IPS DF 4.7 (cell line): ENCODE data around the gene IL4I1.

Experiments
- DNase-seq: peaks from one replicate; pipeline ENCODE4 v3.0.0-alpha.2; 2013; ENCODE audit warnings: low spot score; ENCODE audit errors: extremely low read depth

IL4I1 gene

GRCh38 chr19:49879243-49879963 lies 17.3 kb downstream of the IL4I1 start:
- no peak for DNase-seq

- DNase-seq = no peak
Measured at GRCh38 chr19:49878744-49879070, 18.0 kb downstream of the IL4I1 start.

DNA sequence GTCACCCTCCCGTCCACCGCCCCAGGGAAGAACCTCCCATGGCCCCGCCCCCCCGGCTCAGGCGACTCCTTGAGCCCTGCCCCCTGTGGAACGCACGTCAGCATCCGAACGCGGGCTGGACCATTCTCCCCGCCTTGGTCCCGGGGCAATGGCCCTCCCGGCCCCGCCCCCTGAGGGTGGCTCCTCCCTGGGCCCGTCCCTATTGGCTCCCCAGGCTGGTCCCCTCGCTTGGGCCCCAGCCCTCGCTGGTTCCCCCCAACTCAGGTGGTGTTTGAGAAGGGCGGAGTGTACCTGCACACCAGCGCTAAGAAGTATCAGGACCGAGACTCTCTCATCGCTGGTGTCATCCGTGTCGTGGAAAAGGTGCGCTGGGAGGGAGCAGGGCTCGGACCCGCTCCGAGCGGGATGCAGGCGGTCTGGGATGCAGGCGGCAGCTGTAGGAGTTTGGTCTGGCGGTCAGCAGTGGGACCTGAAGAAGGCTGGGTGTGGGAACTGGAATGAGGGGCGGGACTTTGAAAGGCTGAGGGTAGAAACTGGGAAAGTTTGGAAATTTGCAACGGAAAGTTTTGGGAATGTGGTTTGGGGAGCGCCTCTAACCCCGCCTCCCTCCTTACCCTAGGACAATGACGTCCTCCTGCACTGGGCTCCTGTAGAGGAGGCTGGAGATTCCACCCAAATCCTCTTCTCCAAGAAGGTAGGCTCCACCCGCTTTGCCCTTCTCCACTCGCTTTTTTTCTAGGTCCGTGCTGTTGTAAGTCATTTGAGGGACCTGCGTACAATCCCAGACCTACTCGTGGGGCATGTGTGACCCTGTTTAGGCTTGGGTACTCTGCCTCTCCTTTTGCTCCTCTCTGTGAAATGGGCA lies 18.6 kb downstream of the IL4I1 start:
- DNase-seq = no peak

- peak; percentile 100 for DNase-seq
Measured at GRCh38 chr19:49877020-49877878, 19.4 kb downstream of the IL4I1 start, which contains the start of the genes AKT1S1 and TBC1D17. AKT1S1 (minus strand) TSS chr19:49877355; CDS start chr19:49873295, 4,060 bp downstream. TBC1D17 (plus strand) TSS chr19:49877702; CDS start chr19:49877724, 22 bp downstream.

- no peak for DNase-seq
Measured at GRCh38 chr19:49876422-49877019, 20.2 kb downstream of the IL4I1 start.

- no peak for DNase-seq
Measured at GRCh38 chr19:49875857-49876421, 20.7 kb downstream of the IL4I1 start.

GRCh38 chr19:49875177-49875576 lies 21.5 kb downstream of the IL4I1 start:
- no peak for DNase-seq

DNA sequence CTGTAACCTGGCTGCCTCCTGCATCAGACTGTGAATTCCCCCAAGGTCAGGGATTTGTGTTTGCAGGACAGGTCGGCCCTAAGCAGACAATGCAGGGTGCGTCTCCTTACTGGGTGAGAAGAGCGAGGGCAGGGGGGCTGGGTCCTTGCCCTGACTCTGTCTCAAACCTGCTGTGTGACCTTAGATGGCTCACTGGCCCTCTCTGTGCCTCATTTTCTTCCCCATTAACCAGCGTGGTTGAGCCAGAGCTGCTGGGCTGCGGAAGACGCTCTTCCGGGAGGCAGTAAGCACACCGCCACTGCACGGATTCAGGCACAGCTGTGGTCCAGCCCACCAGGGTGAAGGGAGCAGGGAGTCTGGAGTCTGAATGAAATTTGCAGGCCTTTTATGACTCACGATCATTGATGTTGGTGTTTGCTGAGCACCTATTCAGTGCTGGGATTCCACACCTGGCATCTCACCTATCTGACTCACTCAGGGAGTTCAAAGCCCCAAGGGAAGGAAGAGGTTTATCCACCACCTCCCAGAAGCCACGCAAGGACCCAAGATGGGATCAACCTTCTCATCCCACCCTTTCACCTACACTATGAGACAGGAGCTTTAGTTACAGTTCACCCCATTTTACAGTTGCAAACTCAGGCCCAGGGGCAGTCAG lies 22.1 kb downstream of the IL4I1 start:
- no peak for DNase-seq

DNA sequence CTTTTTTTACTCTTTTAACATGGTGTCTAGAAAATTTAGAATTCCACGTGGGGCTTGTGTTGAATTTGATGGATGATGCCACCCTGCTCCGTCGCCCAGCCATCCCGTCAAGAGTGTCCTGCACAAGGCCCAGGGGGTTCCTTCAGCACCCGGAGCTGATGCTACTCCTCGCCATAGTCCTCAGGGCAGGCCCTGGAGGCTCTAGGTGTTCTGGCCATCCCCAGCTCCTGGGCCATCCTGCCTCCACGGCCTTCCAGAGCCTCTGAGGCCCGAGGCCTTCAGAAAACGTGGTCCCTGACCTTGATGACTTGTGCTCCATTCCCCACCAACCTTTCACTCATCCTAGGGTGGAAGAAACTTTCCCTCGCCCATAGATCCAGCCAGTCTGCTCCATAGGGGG lies 22.9 kb downstream of the IL4I1 start:
- DNase-seq = no peak

DNA sequence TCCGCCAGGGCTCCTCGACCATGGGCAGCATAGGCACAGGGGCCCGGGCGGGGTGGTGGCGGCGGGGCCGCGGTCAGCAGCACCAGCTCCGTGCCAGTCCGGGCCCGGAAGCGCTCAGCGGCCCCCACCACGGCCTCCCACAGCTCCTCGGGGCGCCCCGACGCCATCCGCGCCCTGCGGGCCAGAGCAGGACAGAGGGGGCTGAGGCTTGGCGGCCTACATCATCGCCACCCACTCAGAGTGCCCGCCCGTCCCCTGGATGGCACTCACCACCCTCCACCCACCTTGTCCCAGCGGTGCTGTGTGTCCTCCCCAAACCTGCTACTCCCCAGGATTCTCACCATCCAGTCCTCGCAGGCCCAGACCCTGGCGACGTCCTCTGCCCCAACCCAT lies 23.6 kb downstream of the IL4I1 start:
- DNase-seq = no peak

- DNase-seq = no peak
Measured at GRCh38 chr19:49872245-49873128, 24.2 kb downstream of the IL4I1 start.

DNA sequence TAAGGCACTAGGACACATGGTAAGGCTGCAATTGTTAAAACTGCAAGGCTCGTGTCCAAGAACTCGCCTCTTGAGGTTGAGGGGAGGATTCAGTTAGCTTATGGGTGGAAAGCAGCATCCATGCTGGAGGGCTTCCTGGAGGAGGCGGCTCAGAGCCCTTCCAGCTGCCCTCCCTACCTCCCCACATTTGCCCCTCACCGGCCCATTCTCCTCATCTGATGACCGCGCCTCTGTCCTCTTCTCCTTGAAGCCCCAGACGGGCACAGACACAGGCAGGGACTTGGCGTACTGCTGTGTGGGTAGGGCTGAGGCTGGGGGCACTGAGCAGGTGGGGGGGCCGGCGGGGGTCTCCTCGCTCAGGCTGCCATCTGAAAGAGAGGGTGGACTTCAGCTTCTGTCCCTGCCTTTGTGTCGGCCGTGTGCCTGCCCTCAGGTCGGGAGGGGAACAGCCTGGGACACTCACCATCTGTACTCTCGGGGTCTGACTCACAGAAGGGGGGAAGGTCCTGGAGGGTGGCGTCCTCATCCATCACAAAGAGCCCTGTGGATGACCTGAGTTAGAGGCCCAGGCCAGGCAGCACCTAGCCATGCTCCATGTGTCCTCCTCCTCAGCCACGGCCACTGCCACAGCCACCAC lies 25.2 kb downstream of the IL4I1 start:
- no peak for DNase-seq

DNA sequence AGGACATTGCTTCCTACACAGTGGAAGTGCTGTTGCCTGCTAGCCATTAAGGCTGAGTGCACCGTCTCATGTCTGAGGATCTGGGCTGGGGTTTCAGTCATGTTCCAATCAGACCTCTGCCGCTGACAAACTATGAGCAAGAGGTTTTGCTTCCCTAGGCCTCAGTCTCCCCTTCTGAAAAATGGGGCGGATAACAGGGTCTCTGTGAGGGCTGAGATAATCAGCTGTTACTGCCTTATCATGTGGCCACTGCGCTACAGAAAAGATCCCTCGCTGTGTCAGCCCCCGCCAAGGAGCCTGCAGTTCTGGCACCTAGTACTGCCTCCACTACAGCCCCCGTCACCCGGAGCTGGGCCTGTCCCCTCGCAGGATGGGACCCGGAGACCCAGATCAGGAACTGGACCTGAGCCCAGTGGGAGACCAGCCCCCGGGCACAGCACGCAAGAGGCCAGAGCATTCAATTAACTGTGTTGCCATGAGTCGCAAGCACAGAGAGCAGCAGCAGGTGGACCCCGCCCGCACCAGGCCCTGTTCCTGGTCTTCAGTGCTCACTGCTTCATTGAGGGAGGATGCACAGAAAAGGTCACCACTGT lies 26.3 kb downstream of the IL4I1 start:
- no peak for DNase-seq

DNA sequence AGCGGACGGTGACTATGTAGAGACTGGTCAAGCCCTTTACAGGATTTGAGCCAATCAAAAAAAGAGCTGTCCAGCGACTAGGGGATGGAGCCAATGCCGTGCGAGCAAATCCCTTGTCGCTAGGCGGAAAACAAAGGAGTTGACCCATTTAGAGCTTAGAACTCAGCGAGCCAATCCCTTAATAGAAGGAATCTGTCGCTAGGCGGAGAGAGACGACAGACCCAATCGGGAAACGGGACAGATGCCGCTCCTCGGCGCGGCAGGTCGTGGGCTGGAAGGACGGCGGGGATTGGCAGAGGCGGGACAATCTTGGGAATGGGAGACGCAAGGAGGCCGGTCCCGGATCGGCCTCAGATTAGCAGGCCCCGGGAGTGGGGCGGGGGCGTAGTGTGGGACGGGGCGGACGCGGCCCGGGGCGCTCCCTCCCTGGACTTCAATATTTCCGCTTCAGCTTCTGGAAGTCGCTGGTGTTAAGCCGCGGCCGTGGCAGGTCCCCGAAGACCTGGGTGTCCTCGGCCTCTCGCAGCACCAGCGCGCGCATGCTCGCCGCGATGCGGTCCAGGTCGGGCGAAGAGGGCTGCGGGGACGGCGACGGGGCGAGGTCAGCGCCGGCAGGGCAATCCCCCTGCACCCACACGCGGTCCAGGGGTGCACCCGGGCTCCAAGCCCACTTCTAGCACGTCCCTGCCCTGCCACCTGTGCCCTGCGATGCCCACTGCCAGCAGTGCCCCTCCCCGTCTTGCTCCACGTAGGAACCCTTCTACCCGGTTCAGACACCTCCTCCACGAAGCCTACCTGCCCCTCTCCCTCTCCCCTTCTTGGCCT lies 27.0 kb downstream of the IL4I1 start:
- peak; percentile 99 for DNase-seq

GRCh38 chr19:49869009-49869483 lies 27.6 kb downstream of the IL4I1 start:
- no peak for DNase-seq

- DNase-seq = no peak
Measured at GRCh38 chr19:49866933-49867782, 29.5 kb downstream of the IL4I1 start, which contains the start of gene PNKP. PNKP (minus strand) TSS chr19:49867576; CDS start chr19:49867204, 372 bp downstream.
